Effector memory CD8-positive, alpha-beta T cell (primary cell): ENCODE measurements around the gene DSTN.
A peak's percentile ranks its signal among the peaks of the same experiment; 100 is the strongest.

ENCODE experiments used
- ATAC-seq: fragments of 150-1000 bp; cut with Tn5 transposase; replicated peaks from 2 replicates; pipeline ENCODE4 v1.10.0; 2021; ENCODE audit warnings: mild to moderate bottlenecking, moderate library complexity
- DNase-seq, 3 experiments: peaks; one replicate each; pipeline ENCODE4 v3.0.0; 2021
- H3K27ac Mint-ChIP-seq, 2 donors: one replicate each; pipeline ENCODE4 v1.8.0; 2022; ENCODE audit warnings: mild to moderate bottlenecking in 2 of 2, mixed read lengths in 2 of 2, moderate library complexity in 2 of 2
- H3K27me3 Mint-ChIP-seq, 2 donors: one replicate each; pipeline ENCODE4 v1.8.0; 2022; ENCODE audit warnings: mixed read lengths in 2 of 2
- H3K36me3 Mint-ChIP-seq: one replicate; pipeline ENCODE4 v1.8.0; 2022; ENCODE audit warnings: mild to moderate bottlenecking, moderate library complexity, mixed read lengths; ENCODE audit not compliant: insufficient read depth
- H3K4me1 Mint-ChIP-seq, 2 donors: one replicate each; pipeline ENCODE4 v1.8.0; 2022; ENCODE audit warnings: low read depth in 2 of 2, mixed read lengths in 2 of 2
- H3K4me3 Mint-ChIP-seq, 2 donors: one replicate each; pipeline ENCODE4 v1.8.0; 2022; ENCODE audit warnings: mild to moderate bottlenecking in 2 of 2, mixed read lengths in 2 of 2, moderate library complexity in 2 of 2
- H3K9me3 Mint-ChIP-seq, 2 donors: one replicate each; pipeline ENCODE4 v1.8.0; 2022; ENCODE audit warnings: mixed read lengths in 2 of 2
- total RNA-seq, 9 experiments: gene quantifications; one replicate each; lab custom pipeline; 2026; lab: John Stamatoyannopoulos, UW

DSTN gene
- total RNA-seq = 26.9 to 85.5 (median 44.8) reads per million in 9 experiments

DNA sequence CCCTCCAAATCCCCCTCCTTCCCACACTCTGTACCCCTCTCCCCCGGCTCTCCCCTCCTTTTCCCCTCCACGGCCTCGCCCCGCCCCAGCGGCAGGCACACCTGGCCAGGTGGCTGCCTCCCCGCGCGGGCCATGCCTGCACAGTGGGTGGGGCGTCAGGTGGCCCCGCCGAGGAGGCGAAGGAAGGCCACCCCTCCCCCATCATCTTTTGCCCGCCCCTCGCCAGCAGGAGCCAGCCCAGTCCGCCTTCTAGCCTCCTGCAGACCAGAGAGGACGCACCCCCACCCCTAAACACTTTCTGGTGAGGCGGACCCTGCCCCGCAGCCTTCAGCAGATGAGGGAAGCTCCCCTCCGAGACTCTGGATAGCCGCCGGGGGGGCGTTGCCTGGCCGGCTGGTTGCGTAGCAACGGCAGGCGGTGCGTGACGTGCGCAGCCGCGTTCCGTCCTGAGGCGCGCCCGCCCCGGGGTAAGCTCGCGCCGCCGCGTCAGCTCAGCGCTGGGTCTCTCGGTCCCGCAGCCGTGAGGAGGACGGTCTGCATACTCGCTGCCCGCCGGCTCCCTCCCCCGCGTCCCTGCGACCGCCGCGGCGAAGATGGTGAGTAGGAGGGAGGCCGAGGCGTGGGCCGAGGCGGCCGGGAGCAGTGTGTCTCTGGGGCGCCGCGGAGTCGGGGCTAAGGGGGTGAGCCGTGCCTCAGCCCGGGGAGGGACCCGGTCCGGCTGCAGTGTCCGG lies at the start of gene DSTN:
Gene DSTN, plus strand, starts transcription at position 460 of the 731 bp plus-strand sequence. Its CDS starts 134 bp downstream, at position 594.
- Mint-ChIP-seq H3K36me3 (peaks cover 16% of the 10 kb centered on the region), H3K27ac (peak within 1 kb of the TSS; percentile 98 to 99)

DNA sequence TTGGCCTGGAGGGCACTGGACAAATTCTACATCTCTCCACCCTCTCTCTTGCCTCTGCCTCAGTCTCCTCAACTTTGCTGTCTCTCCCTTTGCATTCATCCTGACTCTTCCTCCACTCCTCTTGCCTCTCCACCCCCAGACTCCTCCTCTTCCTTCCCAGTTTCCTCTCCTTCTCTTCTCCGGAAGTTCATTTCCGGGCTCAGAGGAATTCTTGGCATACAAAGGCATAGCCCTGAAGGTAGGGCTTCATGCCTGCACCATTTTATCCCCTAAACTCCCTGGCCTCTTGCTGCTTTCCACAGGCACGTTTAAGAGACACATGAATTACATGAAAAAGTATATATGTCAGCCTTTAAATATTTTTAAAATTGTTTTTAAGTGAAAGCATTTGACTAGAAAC lies 49.3 kb upstream of the DSTN start:
- H3K27ac Mint-ChIP-seq = peak overlapping the region in 1 of 2 donors; percentile 80

More for the DNA sequence above, at the start of gene DSTN:
- DNase-seq = peak; percentile 83 to 88 (median 87)
- Mint-ChIP-seq H3K27me3 (no peaks in the 10 kb centered on the region), H3K4me3 (peak within 1 kb of the TSS; percentile 97 to 98), H3K9me3 (no peaks in the 10 kb centered on the region), H3K4me1 (peaks cover 19 to 36% of the 10 kb centered on the region in 2 donors)
- ATAC-seq = peak; percentile 89

GRCh38 chr20:17522528-17522927 lies 47.3 kb upstream of the DSTN start:
- Mint-ChIP-seq H3K4me1 (peaks cover 3% of the 10 kb centered on the region in 2 donors), H3K36me3 (no peaks in the 10 kb centered on the region), H3K27ac (no peak overlapping the region), H3K4me3 (no peak overlapping the region), H3K9me3 (no peaks in the 10 kb centered on the region), H3K27me3 (no peaks in the 10 kb centered on the region)
- DNase-seq (no peak), ATAC-seq (no peak)

More for the DNA sequence above, 49.3 kb upstream of the DSTN start:
- no peaks in the 10 kb centered on the region for H3K9me3 Mint-ChIP-seq
- no peak for DNase-seq
- ATAC-seq = no peak
- H3K27me3 Mint-ChIP-seq = no peaks in the 10 kb centered on the region
- no peaks in the 10 kb centered on the region for H3K36me3 Mint-ChIP-seq
- H3K4me1 Mint-ChIP-seq = peaks cover 3% of the 10 kb centered on the region in 2 donors
- H3K4me3 Mint-ChIP-seq = no peak overlapping the region

- ATAC-seq (no peak), DNase-seq (no peak)
- H3K9me3 Mint-ChIP-seq = no peaks in the 10 kb centered on the region
- no peaks in the 10 kb centered on the region for H3K36me3 Mint-ChIP-seq
- no peak overlapping the region for H3K4me3 Mint-ChIP-seq
- H3K27ac Mint-ChIP-seq = no peak overlapping the region
- H3K4me1 Mint-ChIP-seq = peaks cover 3% of the 10 kb centered on the region in 2 donors
- H3K27me3 Mint-ChIP-seq = no peaks in the 10 kb centered on the region
These were observed 46.5 kb upstream of the DSTN start for GRCh38 chr20:17523326-17523725.

DNA sequence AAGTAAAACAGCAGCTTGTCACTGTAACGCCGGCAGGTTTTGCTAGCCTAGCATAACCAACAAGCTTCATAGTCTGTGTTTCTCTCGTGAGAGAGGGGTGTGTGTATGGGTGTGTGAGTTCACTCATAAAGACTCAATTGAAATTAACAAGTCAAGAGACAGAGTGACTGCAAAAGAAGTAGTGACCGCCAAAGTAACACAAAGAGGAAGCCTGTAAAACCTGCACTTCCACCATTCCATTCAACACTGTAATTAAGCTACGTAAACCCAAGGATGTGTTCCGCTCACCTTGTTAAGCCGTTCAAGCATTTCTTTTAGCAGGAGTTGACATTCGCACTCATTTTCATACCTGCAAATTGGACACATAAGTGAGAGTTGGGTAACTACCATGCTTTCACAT lies 45.3 kb upstream of the DSTN start:
- no peak for ATAC-seq
- no peak overlapping the region for H3K4me3 Mint-ChIP-seq
- no peaks in the 10 kb centered on the region for H3K9me3 Mint-ChIP-seq
- H3K36me3 Mint-ChIP-seq = no peaks in the 10 kb centered on the region
- peaks cover 3% of the 10 kb centered on the region in 2 donors for H3K4me1 Mint-ChIP-seq
- DNase-seq = no peak
- no peak overlapping the region for H3K27ac Mint-ChIP-seq
- peaks cover 0 to 7% of the 10 kb centered on the region in 2 donors for H3K27me3 Mint-ChIP-seq

DNA sequence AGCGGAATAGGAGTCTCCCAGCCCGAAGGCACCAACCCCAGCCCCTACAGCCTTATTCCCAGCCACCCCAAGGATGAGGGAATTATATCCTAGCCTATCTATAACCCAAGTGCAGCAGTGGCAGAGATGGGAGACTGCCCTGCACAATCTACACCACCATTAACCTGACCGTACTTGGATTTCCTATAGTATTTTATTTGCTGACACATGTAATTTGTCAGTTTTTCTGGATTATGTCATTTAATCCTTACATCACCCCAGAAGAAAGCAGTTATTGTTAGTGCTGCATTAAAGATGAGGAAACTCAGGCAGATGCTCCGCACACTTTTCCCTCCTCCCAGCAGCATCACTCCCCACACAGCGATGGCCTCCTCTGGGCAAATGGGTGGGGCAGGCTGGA lies 44.7 kb upstream of the DSTN start:
- Mint-ChIP-seq H3K9me3 (no peaks in the 10 kb centered on the region), H3K27me3 (peaks cover 0 to 12% of the 10 kb centered on the region in 2 donors), H3K4me1 (peaks cover 3% of the 10 kb centered on the region in 2 donors), H3K36me3 (no peaks in the 10 kb centered on the region), H3K4me3 (no peak overlapping the region), H3K27ac (no peak overlapping the region)
- no peak for DNase-seq
- no peak for ATAC-seq

- Mint-ChIP-seq H3K27ac (no peak overlapping the region), H3K4me3 (no peak overlapping the region), H3K27me3 (peaks cover 0 to 16% of the 10 kb centered on the region in 2 donors), H3K36me3 (no peaks in the 10 kb centered on the region), H3K9me3 (no peaks in the 10 kb centered on the region), H3K4me1 (peaks cover under 1 to 4% of the 10 kb centered on the region in 2 donors)
- peak in 1 of 3 experiments; percentile 18 for DNase-seq
- ATAC-seq = peak; percentile 65
These were observed 44.2 kb upstream of the DSTN start for GRCh38 chr20:17525650-17526049.

- no peaks in the 10 kb centered on the region for H3K36me3 Mint-ChIP-seq
- ATAC-seq (no peak), DNase-seq (no peak)
- H3K4me1 Mint-ChIP-seq = peaks cover 7 to 19% of the 10 kb centered on the region in 2 donors
- no peaks in the 10 kb centered on the region for H3K9me3 Mint-ChIP-seq
- H3K27ac Mint-ChIP-seq = no peak overlapping the region
- peaks cover 0 to 16% of the 10 kb centered on the region in 2 donors for H3K27me3 Mint-ChIP-seq
- H3K4me3 Mint-ChIP-seq = no peak overlapping the region
These were observed 40.3 kb upstream of the DSTN start for GRCh38 chr20:17529586-17529985.

DNA sequence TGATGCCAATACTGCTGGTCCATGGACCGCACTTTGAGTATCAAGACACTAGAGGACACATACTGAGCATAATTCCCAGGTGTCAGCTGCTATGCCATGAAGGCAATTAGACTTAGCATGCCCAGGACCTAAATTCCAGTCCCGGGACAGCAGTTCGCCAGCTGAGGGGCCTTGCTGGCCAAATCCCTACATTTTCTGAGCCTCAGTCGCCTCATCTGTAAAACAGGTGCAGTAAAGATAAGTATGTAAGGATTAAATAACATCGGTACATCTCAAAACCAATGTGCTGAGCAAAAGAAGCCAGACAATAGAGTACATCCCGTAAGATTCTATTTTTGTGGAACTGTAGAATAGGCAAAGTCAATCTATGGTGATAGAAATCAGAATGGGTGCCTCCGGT lies 39.7 kb upstream of the DSTN start:
- no peaks in the 10 kb centered on the region for H3K9me3 Mint-ChIP-seq
- DNase-seq (no peak), ATAC-seq (no peak)
- peak overlapping the region in 1 of 2 donors; percentile 79 for H3K27ac Mint-ChIP-seq
- H3K27me3 Mint-ChIP-seq = peaks cover 0 to 16% of the 10 kb centered on the region in 2 donors
- peak overlapping the region; percentile 56 to 67 for H3K4me3 Mint-ChIP-seq
- H3K4me1 Mint-ChIP-seq = peaks cover 7 to 19% of the 10 kb centered on the region in 2 donors
- H3K36me3 Mint-ChIP-seq = no peaks in the 10 kb centered on the region

GRCh38 chr20:17530716-17531664 lies 38.9 kb upstream of the DSTN start, which contains the start of gene BFSP1:
Gene BFSP1, minus strand, starts transcription at chr20:17531379. Its CDS starts 50 bp downstream, at chr20:17531329.
- peak; percentile 79 for ATAC-seq
- Mint-ChIP-seq H3K9me3 (no peaks in the 10 kb centered on the region), H3K36me3 (no peaks in the 10 kb centered on the region), H3K4me1 (peaks cover 7 to 19% of the 10 kb centered on the region in 2 donors), H3K4me3 (peak within 1 kb of the TSS; percentile 79 to 84), H3K27me3 (peaks cover 0 to 16% of the 10 kb centered on the region in 2 donors), H3K27ac (peak within 1 kb of the TSS; percentile 38 to 79)
- DNase-seq = peak; percentile 23 to 42 (median 34)

DNA sequence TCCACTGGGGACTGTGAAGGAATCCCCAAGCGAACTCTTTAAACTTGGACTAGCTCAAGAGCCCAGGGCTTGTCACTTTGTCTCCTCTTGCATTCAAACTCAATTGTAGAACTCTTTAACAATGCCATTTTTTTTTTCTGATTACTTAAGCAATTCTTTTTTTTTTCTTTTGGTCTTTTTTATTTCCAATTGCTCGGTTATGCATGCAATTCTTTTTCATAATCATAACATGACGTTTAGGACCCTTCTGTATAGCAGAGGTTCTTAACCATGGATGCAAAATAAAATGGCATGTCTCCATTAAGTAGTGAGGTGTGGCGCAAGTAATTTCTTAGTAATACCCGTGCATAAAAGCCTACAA lies 38.2 kb upstream of the DSTN start:
- ATAC-seq = no peak
- Mint-ChIP-seq H3K36me3 (no peaks in the 10 kb centered on the region), H3K27me3 (peaks cover 0 to 16% of the 10 kb centered on the region in 2 donors), H3K4me1 (peaks cover 7 to 19% of the 10 kb centered on the region in 2 donors), H3K9me3 (no peaks in the 10 kb centered on the region), H3K4me3 (peak overlapping the region; percentile 79 to 84), H3K27ac (peak overlapping the region; percentile 38 to 79)
- DNase-seq = no peak

DNA sequence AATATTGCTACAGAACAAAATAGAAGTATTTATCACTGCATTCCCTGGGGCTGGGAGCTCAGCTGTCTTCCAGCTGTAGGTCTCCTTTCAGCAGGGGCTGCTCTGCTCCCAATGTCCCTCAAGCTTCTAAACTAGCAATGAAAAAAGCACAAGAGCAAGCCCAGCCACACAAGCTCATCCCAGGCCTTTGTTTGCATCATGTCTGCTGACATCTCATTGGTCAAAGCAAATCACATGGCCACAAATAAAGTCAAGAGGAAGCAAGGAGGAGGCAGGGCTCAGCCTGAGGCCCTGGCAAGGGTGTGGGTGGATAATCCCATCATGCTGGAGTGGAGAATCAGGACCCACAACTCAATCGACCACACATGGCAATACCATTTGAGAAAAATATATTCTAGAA lies 36.5 kb upstream of the DSTN start:
- Mint-ChIP-seq H3K9me3 (no peaks in the 10 kb centered on the region), H3K4me3 (no peak overlapping the region), H3K27me3 (peaks cover 9 to 32% of the 10 kb centered on the region in 2 donors), H3K4me1 (peaks cover 11 to 19% of the 10 kb centered on the region in 2 donors), H3K27ac (no peak overlapping the region), H3K36me3 (no peaks in the 10 kb centered on the region)
- DNase-seq (no peak), ATAC-seq (no peak)

- Mint-ChIP-seq H3K36me3 (no peaks in the 10 kb centered on the region), H3K4me1 (peaks cover 11 to 19% of the 10 kb centered on the region in 2 donors), H3K4me3 (no peak overlapping the region), H3K9me3 (no peaks in the 10 kb centered on the region), H3K27ac (no peak overlapping the region), H3K27me3 (peaks cover 16 to 37% of the 10 kb centered on the region in 2 donors)
- no peak for DNase-seq
- ATAC-seq = no peak
These were observed 35.8 kb upstream of the DSTN start for GRCh38 chr20:17534077-17534476.
